ENCODE measurements around the gene BRCC3. TPM values are rescaled to one million over a fixed set of nuclear protein-coding genes. Genes with fewer than 3 reads are reported as not detected.
"Not testable (repeated sequence)": the region's sequence is repeated elsewhere in the genome, so short reads cannot be mapped to it uniquely, and the experiment has no call there.

BRCC3 gene
- total RNA-seq, 1 donor from 2014 or later: 29.3 TPM

DNA sequence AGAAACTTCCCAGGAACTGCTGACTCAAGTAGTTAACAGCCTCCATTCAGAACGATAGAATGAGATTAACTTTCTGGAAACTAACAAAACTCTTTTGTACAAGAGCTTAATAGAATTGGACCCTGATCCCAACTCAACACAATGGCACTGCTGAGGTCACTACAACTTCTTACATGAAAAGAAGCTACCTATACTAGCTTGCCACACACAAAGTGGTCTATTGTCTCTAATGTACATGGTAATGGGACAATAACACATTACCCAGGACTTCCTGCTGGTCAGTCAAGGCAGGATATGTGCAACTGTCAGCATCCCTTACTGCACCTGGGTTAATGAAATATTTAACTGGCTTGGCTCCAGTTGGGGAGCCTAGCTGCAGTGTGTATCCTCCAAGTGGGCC is 56.2 kb downstream of the BRCC3 start:
- DNase-seq (ENCODE audit: low spot score): no peak
- no peak overlapping the region for H3K27ac Mint-ChIP-seq
- H3K4me3 Mint-ChIP-seq (ENCODE audit: low read depth): no peak overlapping the region
- no peaks in the 10 kb centered on the region for H3K4me1 Mint-ChIP-seq (ENCODE audit: low read depth)
- peaks cover 42% of the 10 kb centered on the region for H3K36me3 Mint-ChIP-seq (ENCODE audit: low read depth)
- H3K9me3 Mint-ChIP-seq: peaks cover 20% of the 10 kb centered on the region
- intact Hi-C loops (cut with micrococcal nuclease): no loop called here
- H3K27me3 Mint-ChIP-seq (ENCODE audit: low read depth): no peaks in the 10 kb centered on the region

DNA sequence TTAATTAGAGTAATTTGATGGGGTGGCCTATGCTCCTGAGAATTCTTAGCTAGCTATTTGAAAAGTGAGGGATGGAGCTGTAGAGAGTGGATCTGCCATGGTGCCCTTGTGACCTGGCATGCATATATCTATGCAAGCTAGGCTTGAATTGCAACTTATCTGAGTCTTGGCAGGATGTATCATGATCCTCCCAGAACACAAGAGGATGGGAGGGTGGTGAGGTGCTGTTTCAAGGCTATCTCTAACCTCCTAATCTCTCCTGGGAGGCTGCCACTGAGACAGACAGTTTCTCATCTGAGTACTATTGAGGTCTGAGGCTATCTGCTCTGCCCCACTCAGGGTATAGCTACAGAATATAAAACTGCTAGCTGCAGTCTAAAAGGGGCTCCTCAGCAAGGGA is 56.6 kb downstream of the BRCC3 start:
- no peaks in the 10 kb centered on the region for H3K27me3 Mint-ChIP-seq (ENCODE audit: low read depth)
- no peak overlapping the region for H3K4me3 Mint-ChIP-seq (ENCODE audit: low read depth)
- no peak overlapping the region for H3K27ac Mint-ChIP-seq
- intact Hi-C loops (cut with micrococcal nuclease): no loop called here
- peaks cover 37% of the 10 kb centered on the region for H3K36me3 Mint-ChIP-seq (ENCODE audit: low read depth)
- DNase-seq (ENCODE audit: low spot score): no peak
- peaks cover 20% of the 10 kb centered on the region for H3K9me3 Mint-ChIP-seq
- H3K4me1 Mint-ChIP-seq (ENCODE audit: low read depth): no peaks in the 10 kb centered on the region

DNA sequence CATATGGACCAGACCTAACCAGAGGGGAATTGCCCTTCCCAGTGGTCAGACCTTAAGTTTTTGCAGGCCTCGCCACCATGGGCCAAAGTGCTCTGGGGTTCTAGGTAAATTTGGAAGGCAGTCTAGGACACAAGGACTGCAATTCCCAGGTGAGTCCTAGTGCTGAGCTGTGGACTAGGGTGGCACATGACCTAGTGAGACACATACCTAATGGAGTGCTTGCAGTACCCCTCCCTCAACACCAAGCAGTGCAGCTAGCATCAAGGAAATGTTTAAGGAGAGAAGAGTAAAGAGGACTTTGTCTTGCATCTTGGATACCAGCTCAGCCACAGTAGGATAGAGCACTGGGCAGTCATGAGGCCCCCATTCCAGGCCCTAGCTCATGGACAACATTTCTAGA is 60.8 kb downstream of the BRCC3 start:
- Mint-ChIP-seq H3K4me3 (ENCODE audit: low read depth) (no peak overlapping the region), H3K27ac (no peak overlapping the region), H3K36me3 (ENCODE audit: low read depth) (peaks cover 5% of the 10 kb centered on the region), H3K9me3 (peaks cover 10% of the 10 kb centered on the region), H3K27me3 (ENCODE audit: low read depth) (no peaks in the 10 kb centered on the region), H3K4me1 (ENCODE audit: low read depth) (no peaks in the 10 kb centered on the region)
- DNase-seq (ENCODE audit: low spot score): no peak
- intact Hi-C loops (cut with micrococcal nuclease): no loop called here

DNA sequence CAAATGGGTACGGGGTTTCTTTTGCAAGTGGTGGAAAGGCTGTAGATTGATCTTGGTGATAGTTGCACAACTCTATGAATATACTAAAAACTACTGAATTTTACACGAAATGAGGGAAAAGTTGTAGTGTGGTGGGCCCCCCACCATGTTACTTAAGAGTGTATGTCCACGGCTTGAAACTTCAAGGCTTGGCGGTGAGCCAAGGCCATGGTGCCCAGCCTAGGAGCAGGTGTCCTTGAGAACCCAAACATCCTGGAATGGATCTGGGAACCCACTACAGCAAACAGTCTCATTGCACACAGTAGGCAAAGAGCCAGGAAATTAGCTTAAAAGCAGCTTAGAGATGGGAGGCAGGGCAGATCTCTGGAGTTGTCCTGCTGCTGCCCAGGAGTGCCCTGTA is 62.9 kb downstream of the BRCC3 start:
- H3K9me3 Mint-ChIP-seq: peaks cover 7% of the 10 kb centered on the region
- H3K27me3 Mint-ChIP-seq (ENCODE audit: low read depth): no peaks in the 10 kb centered on the region
- no peak for DNase-seq (ENCODE audit: low spot score)
- H3K36me3 Mint-ChIP-seq (ENCODE audit: low read depth): peaks cover 3% of the 10 kb centered on the region
- H3K27ac Mint-ChIP-seq: no peak overlapping the region
- no peaks in the 10 kb centered on the region for H3K4me1 Mint-ChIP-seq (ENCODE audit: low read depth)
- intact Hi-C loops (cut with micrococcal nuclease): no loop called here
- H3K4me3 Mint-ChIP-seq (ENCODE audit: low read depth): no peak overlapping the region

DNA sequence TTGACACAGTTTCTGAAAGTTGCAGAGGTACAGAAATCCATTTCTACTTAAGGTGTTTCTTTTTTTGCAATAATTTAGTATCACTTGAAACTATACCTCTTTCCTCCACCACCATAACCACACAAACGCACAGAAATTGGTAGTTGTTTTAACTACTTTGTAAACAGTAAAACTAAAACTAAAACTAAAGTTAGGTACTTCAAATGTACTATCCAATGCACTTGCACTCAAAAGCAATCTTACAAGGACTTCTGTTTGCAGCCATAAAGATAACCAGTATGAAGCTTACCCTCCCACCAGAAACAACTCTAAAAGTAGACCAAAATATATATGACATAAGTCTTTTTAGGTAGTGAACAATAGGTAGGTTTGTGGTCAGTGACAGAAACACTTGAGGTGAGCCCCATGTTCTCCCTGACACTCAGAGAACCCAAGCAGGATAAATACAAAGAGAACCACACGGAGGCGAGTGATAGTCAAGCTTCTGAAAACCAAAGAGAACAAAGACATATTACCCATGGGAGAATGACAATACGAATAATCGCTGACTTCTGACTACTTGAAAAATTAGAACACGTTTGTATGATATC is 72.7 kb downstream of the BRCC3 start:
- H3K27me3 Mint-ChIP-seq (ENCODE audit: low read depth): peaks cover 2% of the 10 kb centered on the region
- no peak overlapping the region for H3K27ac Mint-ChIP-seq
- H3K4me1 Mint-ChIP-seq (ENCODE audit: low read depth): peaks cover 5% of the 10 kb centered on the region
- intact Hi-C loops (cut with micrococcal nuclease): loop anchor here (10.0 kb wide), 1 partner anchor 229 kb away; no protein-coding TSS in a partner anchor
- no peak overlapping the region for H3K4me3 Mint-ChIP-seq (ENCODE audit: low read depth)
- no peaks in the 10 kb centered on the region for H3K9me3 Mint-ChIP-seq
- no peaks in the 10 kb centered on the region for H3K36me3 Mint-ChIP-seq (ENCODE audit: low read depth)
- DNase-seq (ENCODE audit: low spot score): no peak

DNA sequence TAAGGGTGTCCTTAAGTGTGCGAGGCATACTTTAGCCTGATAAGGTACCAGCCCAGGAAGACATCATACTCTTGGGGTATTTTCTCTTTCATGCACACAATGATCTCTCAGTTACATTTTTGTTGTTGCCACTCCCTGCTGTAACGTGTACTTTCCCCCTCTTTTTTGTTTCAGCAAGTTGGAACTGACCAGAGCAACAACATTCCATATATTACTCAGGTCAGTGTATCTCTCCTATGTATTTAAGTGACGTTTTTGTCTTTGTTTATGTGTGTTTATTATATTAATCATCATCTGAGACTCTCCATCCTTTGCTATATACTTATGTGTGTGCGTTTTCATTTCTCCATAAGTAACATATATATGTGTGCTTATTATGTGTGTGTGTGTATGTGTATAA is 73.6 kb downstream of the BRCC3 start:
- no peaks in the 10 kb centered on the region for H3K9me3 Mint-ChIP-seq
- H3K4me3 Mint-ChIP-seq (ENCODE audit: low read depth): no peak overlapping the region
- DNase-seq (ENCODE audit: low spot score): no peak
- H3K36me3 Mint-ChIP-seq (ENCODE audit: low read depth): no peaks in the 10 kb centered on the region
- H3K27ac Mint-ChIP-seq: no peak overlapping the region
- peaks cover 2% of the 10 kb centered on the region for H3K27me3 Mint-ChIP-seq (ENCODE audit: low read depth)
- peaks cover 5% of the 10 kb centered on the region for H3K4me1 Mint-ChIP-seq (ENCODE audit: low read depth)
- intact Hi-C loops (cut with micrococcal nuclease): loop anchor here (10.0 kb wide), 1 partner anchor 230 kb away; no protein-coding TSS in a partner anchor

DNA sequence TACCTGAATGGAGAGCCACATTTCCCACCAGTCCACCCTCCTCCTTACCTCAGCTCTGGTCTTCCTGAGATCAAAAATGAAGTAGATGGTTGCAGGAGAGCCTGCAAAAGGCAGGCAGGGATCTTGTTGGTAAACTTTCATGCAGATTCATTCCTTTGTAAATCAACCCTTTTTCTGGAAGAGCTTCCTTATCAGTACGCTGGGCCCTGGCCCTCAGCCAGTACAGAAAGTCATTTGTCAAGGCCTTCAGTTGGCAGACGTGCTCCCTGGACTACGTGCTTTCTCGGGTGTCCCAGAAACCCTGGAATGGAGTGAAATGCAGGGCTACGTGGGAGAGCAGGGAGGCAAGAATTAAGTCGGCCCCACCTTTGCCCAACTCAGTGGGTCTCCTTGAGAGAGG is 76.3 kb downstream of the BRCC3 start:
- H3K4me1 Mint-ChIP-seq (ENCODE audit: low read depth); H3K27me3 Mint-ChIP-seq (ENCODE audit: low read depth); H3K4me3 Mint-ChIP-seq (ENCODE audit: low read depth); H3K9me3 Mint-ChIP-seq; H3K27ac Mint-ChIP-seq; H3K36me3 Mint-ChIP-seq (ENCODE audit: low read depth); DNase-seq (ENCODE audit: low spot score): not testable (repeated sequence)
- intact Hi-C loops (cut with micrococcal nuclease): loop anchor here (2.0 to 10.0 kb wide), 2 partner anchors 167 to 233 kb away; no protein-coding TSS in a partner anchor

DNA sequence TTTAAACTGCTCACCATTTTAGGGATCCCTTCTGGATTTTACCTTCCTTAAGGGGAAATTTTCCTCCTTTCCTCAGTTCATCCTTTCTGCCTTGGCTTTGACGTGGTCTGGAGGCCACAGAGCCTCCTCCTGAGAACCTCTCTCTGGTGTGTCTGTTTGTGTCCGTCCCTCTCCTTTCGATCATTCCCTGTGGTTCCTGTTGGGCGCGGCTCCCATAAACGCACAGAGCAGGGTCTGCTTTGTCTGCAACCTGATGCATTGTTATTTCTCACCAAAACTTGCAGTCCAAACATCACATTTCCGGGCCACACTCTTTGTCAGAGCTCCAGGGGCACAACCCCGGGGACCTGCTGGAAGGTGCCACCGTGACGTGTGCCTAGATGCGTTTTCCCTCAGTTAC is 76.9 kb downstream of the BRCC3 start:
- H3K4me3 Mint-ChIP-seq (ENCODE audit: low read depth); H3K27ac Mint-ChIP-seq; H3K27me3 Mint-ChIP-seq (ENCODE audit: low read depth); H3K36me3 Mint-ChIP-seq (ENCODE audit: low read depth); DNase-seq (ENCODE audit: low spot score); H3K4me1 Mint-ChIP-seq (ENCODE audit: low read depth): not testable (repeated sequence)
- peaks cover 11% of the 10 kb centered on the region for H3K9me3 Mint-ChIP-seq
- intact Hi-C loops (cut with micrococcal nuclease): loop anchor here (2.0 to 10.0 kb wide), 2 partner anchors 167 to 233 kb away; no protein-coding TSS in a partner anchor

DNA sequence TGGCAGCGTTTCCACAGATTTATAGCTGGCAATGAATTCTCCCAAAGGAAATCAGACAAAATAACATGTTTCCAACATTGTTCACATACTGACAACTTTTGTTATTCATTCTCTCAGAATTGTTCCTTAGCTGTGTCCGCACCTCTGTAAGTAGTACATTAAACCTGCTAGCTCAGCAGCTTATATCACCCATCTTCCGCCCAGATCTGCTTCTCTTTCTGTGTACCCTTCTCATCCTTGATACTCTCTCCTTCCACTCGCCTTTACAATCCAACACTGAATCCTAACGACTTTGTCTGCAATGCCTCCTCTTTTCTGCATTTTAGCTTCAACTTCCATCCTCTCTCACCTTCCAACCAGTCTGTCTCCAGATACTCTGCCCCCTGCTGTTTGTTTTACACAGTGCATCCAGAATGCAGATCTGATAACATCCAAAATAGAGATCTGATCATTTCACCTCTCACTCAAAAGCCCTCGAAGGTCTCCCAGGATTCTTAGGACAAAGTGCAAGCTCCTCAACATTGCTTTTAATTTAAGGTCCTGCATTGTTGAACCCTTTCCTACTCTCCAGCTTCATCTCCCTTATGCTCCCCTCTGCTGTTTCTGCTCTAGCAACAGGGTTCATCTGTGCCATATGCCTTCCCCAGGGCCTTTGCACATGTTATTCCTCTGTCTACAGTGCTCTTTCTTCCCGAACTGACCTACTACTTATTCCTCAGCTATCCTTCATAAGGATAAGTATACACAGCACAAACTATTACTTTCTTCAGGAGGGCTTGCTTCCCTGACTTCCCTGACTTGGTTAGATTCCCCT is 77.6 kb downstream of the BRCC3 start:
- intact Hi-C loops (cut with micrococcal nuclease): loop anchor here (2.0 to 10.0 kb wide), 2 partner anchors 168 to 234 kb away; no protein-coding TSS in a partner anchor
- H3K27ac Mint-ChIP-seq: no peak overlapping the region
- H3K4me3 Mint-ChIP-seq (ENCODE audit: low read depth): no peak overlapping the region
- H3K36me3 Mint-ChIP-seq (ENCODE audit: low read depth): no peaks in the 10 kb centered on the region
- H3K27me3 Mint-ChIP-seq (ENCODE audit: low read depth): peaks cover 4% of the 10 kb centered on the region
- H3K9me3 Mint-ChIP-seq: peaks cover 12% of the 10 kb centered on the region
- DNase-seq (ENCODE audit: low spot score): peak; percentile 11
- peaks cover 5% of the 10 kb centered on the region for H3K4me1 Mint-ChIP-seq (ENCODE audit: low read depth)

DNA sequence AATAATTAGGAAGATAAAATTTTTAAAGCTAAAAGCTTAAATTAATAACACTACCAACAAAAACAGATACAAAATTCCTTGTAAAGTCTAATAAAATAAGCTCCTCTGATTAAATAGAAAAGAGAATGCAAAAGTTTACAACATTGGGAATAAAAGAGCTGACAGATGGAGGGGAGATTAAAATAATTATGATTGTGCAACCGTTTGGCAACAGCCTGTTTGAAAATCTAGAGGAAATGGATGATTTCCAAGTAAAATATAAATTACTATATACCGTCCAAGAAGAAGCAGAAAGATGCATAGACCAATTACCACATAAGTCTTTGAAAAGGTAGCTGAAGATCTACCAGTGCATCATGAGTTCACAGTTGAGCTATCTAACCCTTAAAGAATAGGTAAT is 98.6 kb downstream of the BRCC3 start:
- H3K27ac Mint-ChIP-seq: no peak overlapping the region
- no peaks in the 10 kb centered on the region for H3K4me1 Mint-ChIP-seq (ENCODE audit: low read depth)
- H3K4me3 Mint-ChIP-seq (ENCODE audit: low read depth): no peak overlapping the region
- H3K27me3 Mint-ChIP-seq (ENCODE audit: low read depth): peaks cover 6% of the 10 kb centered on the region
- H3K36me3 Mint-ChIP-seq (ENCODE audit: low read depth): no peaks in the 10 kb centered on the region
- no peak for DNase-seq (ENCODE audit: low spot score)
- no peaks in the 10 kb centered on the region for H3K9me3 Mint-ChIP-seq
- intact Hi-C loops (cut with micrococcal nuclease): no loop called here

Other genes starting within 250 kb of the BRCC3 start
- not detected in 2 replicates for gene SMIM9, start 236.8 kb upstream of the BRCC3 start, total RNA-seq
- gene F8A1, start 185.2 kb upstream of the BRCC3 start, total RNA-seq: 25.6 and 27.0 TPM in 2 replicates
- 3.6 and 3.7 TPM in 2 replicates for gene F8, start 48.8 kb upstream of the BRCC3 start, total RNA-seq
- gene FUNDC2, start 44.7 kb upstream of the BRCC3 start, total RNA-seq: 70.1 and 70.7 TPM in 2 replicates
- 1.9 and 4.3 TPM in 2 replicates for gene CMC4, start 372 bp upstream of the BRCC3 start, total RNA-seq
- 12.3 and 19.0 TPM in 2 replicates for gene MTCP1, start 372 bp upstream of the BRCC3 start, total RNA-seq
- gene VBP1, start 145.0 kb downstream of the BRCC3 start, total RNA-seq: 73.7 and 76.3 TPM in 2 replicates
- gene RAB39B, start 193.0 kb downstream of the BRCC3 start, total RNA-seq: 8.3 and 9.4 TPM in 2 replicates

All from activated T-helper 2 cell treated with anti-CD3 and anti-CD28 coated beads, Interferon-gamma antibody, Interleukin-2, Interleukin-4, amounts not matched to agents 10 μg/mL and 5 μg/mL and 100 μg/mL, durations not matched to agents 14 hours and 24 hours and 36 hours (primary cell).